ENCODE data around the gene MYEOV. TPM values are rescaled to one million over a fixed set of nuclear protein-coding genes. Genes with fewer than 3 reads are reported as not detected.

The MYEOV gene
- total RNA-seq, 4 donors from 2014 or later = 0.55 to 1.1 TPM; not detected in 2

GRCh38 chr11:69333149-69333710, 39.3 kb downstream of the MYEOV start:
- 77% methylated on average over 2 of the region's 2 CpGs; no CpG with 5 or more reads in 1 of the 2 donors for WGBS, 2 donors (ENCODE audit: low coverage in 1 of 2)
- intact Hi-C loops (cut with DNase I; ENCODE audit: low total_unique reads) = no loop called here
- Histone ChIP-seq H3K27ac (no peak overlapping the region), H3K4me3 (no peak overlapping the region), H3K27me3 (no peaks in the 10 kb centered on the region), H3K9me3 (no peaks in the 10 kb centered on the region), H3K36me3 (no peaks in the 10 kb centered on the region), H3K4me1 (peaks cover 0 to 14% (median 8%) of the 10 kb centered on the region in 4 donors)
- TF ChIP-seq EP300 (IDR thresholded peaks at IDR 0.05; ENCODE audit: low read depth) (no peak), POLR2A (IDR thresholded peaks at IDR 0.05) (no peak), POLR2AphosphoS5 (IDR thresholded peaks at IDR 0.05) (no peak)
- TF ChIP-seq, protein P1, sequence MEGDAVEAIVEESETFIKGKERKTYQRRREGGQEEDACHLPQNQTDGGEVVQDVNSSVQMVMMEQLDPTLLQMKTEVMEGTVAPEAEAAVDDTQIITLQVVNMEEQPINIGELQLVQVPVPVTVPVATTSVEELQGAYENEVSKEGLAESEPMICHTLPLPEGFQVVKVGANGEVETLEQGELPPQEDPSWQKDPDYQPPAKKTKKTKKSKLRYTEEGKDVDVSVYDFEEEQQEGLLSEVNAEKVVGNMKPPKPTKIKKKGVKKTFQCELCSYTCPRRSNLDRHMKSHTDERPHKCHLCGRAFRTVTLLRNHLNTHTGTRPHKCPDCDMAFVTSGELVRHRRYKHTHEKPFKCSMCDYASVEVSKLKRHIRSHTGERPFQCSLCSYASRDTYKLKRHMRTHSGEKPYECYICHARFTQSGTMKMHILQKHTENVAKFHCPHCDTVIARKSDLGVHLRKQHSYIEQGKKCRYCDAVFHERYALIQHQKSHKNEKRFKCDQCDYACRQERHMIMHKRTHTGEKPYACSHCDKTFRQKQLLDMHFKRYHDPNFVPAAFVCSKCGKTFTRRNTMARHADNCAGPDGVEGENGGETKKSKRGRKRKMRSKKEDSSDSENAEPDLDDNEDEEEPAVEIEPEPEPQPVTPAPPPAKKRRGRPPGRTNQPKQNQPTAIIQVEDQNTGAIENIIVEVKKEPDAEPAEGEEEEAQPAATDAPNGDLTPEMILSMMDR (IDR thresholded peaks at IDR 0.05) = no peak
- in situ Hi-C loops (cut with MboI; ENCODE audit: low pct_ligation_motif_present in 1 of 4, low pct_unique_long_range_greater_than_20kb in 1 of 4, low sequenced_read_pairs in 3 of 4) = no loop called here
- no peak for DNase-seq

- no peaks in the 10 kb centered on the region for H3K27me3 ChIP-seq
- peaks cover 0 to 14% (median 8%) of the 10 kb centered on the region in 4 donors for H3K4me1 ChIP-seq
- WGBS, 2 donors (ENCODE audit: low coverage in 1 of 2) = 94 to 100% methylated on average over 1 to 2 of the region's 2 CpGs
- in situ Hi-C loops (cut with MboI; ENCODE audit: low pct_ligation_motif_present in 1 of 4, low pct_unique_long_range_greater_than_20kb in 1 of 4, low sequenced_read_pairs in 3 of 4) = no loop called here
- intact Hi-C loops (cut with DNase I; ENCODE audit: low total_unique reads) = no loop called here
- H3K4me3 ChIP-seq = no peak overlapping the region
- no peaks in the 10 kb centered on the region for H3K9me3 ChIP-seq
- no peak overlapping the region for H3K27ac ChIP-seq
- DNase-seq = no peak
- TF ChIP-seq POLR2A (IDR thresholded peaks at IDR 0.05) = no peak
- TF ChIP-seq, protein P1 (IDR thresholded peaks at IDR 0.05) = no peak
- TF ChIP-seq EP300 (IDR thresholded peaks at IDR 0.05; ENCODE audit: low read depth) = no peak
- no peak for TF ChIP-seq POLR2AphosphoS5 (IDR thresholded peaks at IDR 0.05)
- H3K36me3 ChIP-seq = no peaks in the 10 kb centered on the region
Measured at GRCh38 chr11:69333879-69334278, 39.9 kb downstream of the MYEOV start.

GRCh38 chr11:69335007-69335780, 41.2 kb downstream of the MYEOV start:
- Histone ChIP-seq H3K4me3 (no peak overlapping the region), H3K4me1 (peaks cover 0 to 14% (median 8%) of the 10 kb centered on the region in 4 donors), H3K27me3 (no peaks in the 10 kb centered on the region), H3K27ac (no peak overlapping the region), H3K36me3 (no peaks in the 10 kb centered on the region), H3K9me3 (no peaks in the 10 kb centered on the region)
- in situ Hi-C loops (cut with MboI; ENCODE audit: low pct_ligation_motif_present in 1 of 4, low pct_unique_long_range_greater_than_20kb in 1 of 4, low sequenced_read_pairs in 3 of 4) = no loop called here
- WGBS, 2 donors (ENCODE audit: low coverage in 1 of 2) = 90 to 95% methylated on average over 4 to 14 of the region's 15 CpGs
- no peak for DNase-seq
- intact Hi-C loops (cut with DNase I; ENCODE audit: low total_unique reads) = no loop called here
- TF ChIP-seq POLR2AphosphoS5 (IDR thresholded peaks at IDR 0.05) (no peak), POLR2A (IDR thresholded peaks at IDR 0.05) (no peak), EP300 (IDR thresholded peaks at IDR 0.05; ENCODE audit: low read depth) (no peak)
- TF ChIP-seq, protein P1 (IDR thresholded peaks at IDR 0.05) = no peak

GRCh38 chr11:69335781-69336405, 41.9 kb downstream of the MYEOV start:
- H3K36me3 ChIP-seq = no peaks in the 10 kb centered on the region
- H3K4me3 ChIP-seq = no peak overlapping the region
- DNase-seq = no peak
- H3K4me1 ChIP-seq = peaks cover 0 to 14% (median 8%) of the 10 kb centered on the region in 4 donors
- TF ChIP-seq, protein P1 (IDR thresholded peaks at IDR 0.05) = no peak
- no peak for TF ChIP-seq POLR2AphosphoS5 (IDR thresholded peaks at IDR 0.05)
- no peak for TF ChIP-seq POLR2A (IDR thresholded peaks at IDR 0.05)
- TF ChIP-seq EP300 (IDR thresholded peaks at IDR 0.05; ENCODE audit: low read depth) = no peak
- intact Hi-C loops (cut with DNase I; ENCODE audit: low total_unique reads) = no loop called here
- in situ Hi-C loops (cut with MboI; ENCODE audit: low pct_ligation_motif_present in 1 of 4, low pct_unique_long_range_greater_than_20kb in 1 of 4, low sequenced_read_pairs in 3 of 4) = no loop called here
- no peaks in the 10 kb centered on the region for H3K9me3 ChIP-seq
- H3K27me3 ChIP-seq = no peaks in the 10 kb centered on the region
- WGBS, 2 donors (ENCODE audit: low coverage in 1 of 2) = 80 to 93% methylated on average over 1 to 12 of the region's 12 CpGs
- peak overlapping the region in 1 of 4 donors; percentile 85 for H3K27ac ChIP-seq

Data from transverse colon (tissue), 4 donors.